DND-41 (cell line): Measurements from ENCODE around the gene TMEM109.

Experiments
- ATAC-seq: fragments of 200-7000 bp; cut with Tn5 transposase; 3 replicates; pipeline ENCODE4 v1.9.1; 2021; ENCODE audit warnings: low read depth; ENCODE audit not compliant: insufficient read depth
- DNase-seq: peaks from one replicate; pipeline ENCODE4 v3.0.0-alpha.2; 2020
- H2AFZ ChIP-seq: 2 replicates; pipeline ENCODE4 v1.6.0; 2012; ENCODE audit warnings: low read depth, low read length
- H3K27ac ChIP-seq: 2 replicates; pipeline ENCODE4 v1.5.1; 2012; ENCODE audit warnings: low read length, inconsistent platforms
- H3K27me3 ChIP-seq: fragments of 200-600 bp; sonication (generic); 2 replicates; pipeline ENCODE4 v1.6.0; 2012; ENCODE audit warnings: low read length, mild to moderate bottlenecking, inconsistent platforms; ENCODE audit not compliant: insufficient read depth, poor library complexity
- H3K36me3 ChIP-seq: 2 replicates; pipeline ENCODE4 v1.5.1; 2012; ENCODE audit warnings: low read length, inconsistent platforms; ENCODE audit not compliant: insufficient read depth
- H3K4me1 ChIP-seq: 2 replicates; pipeline ENCODE4 v1.5.1; 2012; ENCODE audit warnings: mild to moderate bottlenecking, low read length; ENCODE audit not compliant: insufficient read depth
- H3K4me2 ChIP-seq: 2 replicates; pipeline ENCODE4 v1.6.0; 2012; ENCODE audit warnings: mild to moderate bottlenecking, moderate library complexity, low read length, inconsistent platforms; ENCODE audit not compliant: insufficient read depth
- H3K4me3 ChIP-seq, 2 experiments: fragments of 200-600 bp in 1 of 2; shearing (Covaris generic) in 1 of 2; 2 replicates each; pipeline ENCODE4 v1.5.1; 2012 to 2016; ENCODE audit warnings: inconsistent platforms in 2 of 2, low read length in 2 of 2, mild to moderate bottlenecking in 2 of 2, low read depth in 1 of 2, moderate library complexity in 1 of 2
- H3K79me2 ChIP-seq: 2 replicates; pipeline ENCODE4 v1.6.0; 2012; ENCODE audit warnings: low read length, inconsistent platforms; ENCODE audit not compliant: insufficient read depth
- H3K9ac ChIP-seq: 2 replicates; pipeline ENCODE4 v1.6.0; 2012; ENCODE audit warnings: low read depth, mild to moderate bottlenecking, inconsistent platforms, low read length, moderate library complexity
- H3K9me3 ChIP-seq: 2 replicates; pipeline ENCODE4 v1.5.1; 2012; ENCODE audit warnings: low read length, moderate library complexity, mild to moderate bottlenecking, inconsistent platforms; ENCODE audit not compliant: insufficient read depth, severe bottlenecking
- H4K20me1 ChIP-seq: 2 replicates; pipeline ENCODE4 v1.6.0; 2012; ENCODE audit warnings: low read length; ENCODE audit not compliant: insufficient read depth
- CTCF ChIP-seq: IDR thresholded peaks from 2 replicates; pipeline ENCODE4 v1.5.1; 2012; ENCODE audit warnings: borderline replicate concordance, low read length, moderate library complexity, mild to moderate bottlenecking; ENCODE audit not compliant: poor library complexity, severe bottlenecking; ENCODE audit errors: extremely low read depth
- EZH2 ChIP-seq: IDR thresholded peaks from 3 replicates; pipeline ENCODE4 v1.6.1; 2012; ENCODE audit warnings: borderline replicate concordance, low read depth, mild to moderate bottlenecking, moderate library complexity, low read length, inconsistent platforms; ENCODE audit not compliant: severe bottlenecking

Gene TMEM109

GRCh38 chr11:60890696-60891095 lies 23.3 kb upstream of the TMEM109 start:
- Histone ChIP-seq H3K27ac (no peak overlapping the region), H3K27me3 (no peaks in the 10 kb centered on the region), H3K4me1 (no peaks in the 10 kb centered on the region), H3K36me3 (peaks cover 56% of the 10 kb centered on the region), H3K4me3 (no peak overlapping the region), H3K79me2 (no peaks in the 10 kb centered on the region), H2AFZ (no peak overlapping the region), H4K20me1 (peaks cover 12% of the 10 kb centered on the region; the same call in 1 of the 2 replicates), H3K4me2 (no peak overlapping the region), H3K9ac (no peak overlapping the region), H3K9me3 (no peaks in the 10 kb centered on the region)
- no peak for TF ChIP-seq CTCF
- no peak for TF ChIP-seq EZH2
- DNase-seq (no peak), ATAC-seq (no peak)

GRCh38 chr11:60891103-60891741 lies 22.7 kb upstream of the TMEM109 start:
- Histone ChIP-seq H3K27me3 (no peaks in the 10 kb centered on the region), H3K9me3 (no peaks in the 10 kb centered on the region), H3K4me2 (no peak overlapping the region), H2AFZ (no peak overlapping the region), H3K4me1 (no peaks in the 10 kb centered on the region), H3K36me3 (peaks cover 61% of the 10 kb centered on the region), H3K27ac (no peak overlapping the region), H3K9ac (no peak overlapping the region), H3K79me2 (no peaks in the 10 kb centered on the region), H4K20me1 (peaks cover 12% of the 10 kb centered on the region; the same call in 1 of the 2 replicates), H3K4me3 (no peak overlapping the region)
- ATAC-seq (no peak), DNase-seq (no peak)
- TF ChIP-seq CTCF (no peak), EZH2 (no peak)

GRCh38 chr11:60895687-60896086 lies 18.3 kb upstream of the TMEM109 start:
- Histone ChIP-seq H4K20me1 (peaks cover 20% of the 10 kb centered on the region; the same call in 1 of the 2 replicates), H3K4me2 (no peak overlapping the region), H3K36me3 (peaks cover 93% of the 10 kb centered on the region), H3K4me1 (no peaks in the 10 kb centered on the region), H3K27ac (no peak overlapping the region), H2AFZ (no peak overlapping the region), H3K27me3 (no peaks in the 10 kb centered on the region), H3K9me3 (no peaks in the 10 kb centered on the region), H3K79me2 (no peaks in the 10 kb centered on the region; the same call in 1 of the 2 replicates), H3K9ac (no peak overlapping the region), H3K4me3 (no peak overlapping the region)
- no peak for TF ChIP-seq EZH2
- no peak for TF ChIP-seq CTCF
- no peak for DNase-seq
- ATAC-seq = no peak

GRCh38 chr11:60897496-60897895 lies 16.5 kb upstream of the TMEM109 start:
- no peak overlapping the region for H3K27ac ChIP-seq
- TF ChIP-seq EZH2 = no peak
- no peak for ATAC-seq
- peaks cover 6% of the 10 kb centered on the region; the same call in 1 of the 2 replicates for H3K79me2 ChIP-seq
- H3K4me1 ChIP-seq = no peaks in the 10 kb centered on the region
- peaks cover 94% of the 10 kb centered on the region for H3K36me3 ChIP-seq
- no peak overlapping the region for H3K9ac ChIP-seq
- H4K20me1 ChIP-seq = peaks cover 29% of the 10 kb centered on the region; the same call in 1 of the 2 replicates
- no peaks in the 10 kb centered on the region for H3K27me3 ChIP-seq
- no peak overlapping the region for H3K4me2 ChIP-seq
- H3K4me3 ChIP-seq = no peak overlapping the region
- H3K9me3 ChIP-seq = no peaks in the 10 kb centered on the region
- no peak for DNase-seq
- no peak overlapping the region for H2AFZ ChIP-seq
